ENCODE data around the gene ASB10.

DNA sequence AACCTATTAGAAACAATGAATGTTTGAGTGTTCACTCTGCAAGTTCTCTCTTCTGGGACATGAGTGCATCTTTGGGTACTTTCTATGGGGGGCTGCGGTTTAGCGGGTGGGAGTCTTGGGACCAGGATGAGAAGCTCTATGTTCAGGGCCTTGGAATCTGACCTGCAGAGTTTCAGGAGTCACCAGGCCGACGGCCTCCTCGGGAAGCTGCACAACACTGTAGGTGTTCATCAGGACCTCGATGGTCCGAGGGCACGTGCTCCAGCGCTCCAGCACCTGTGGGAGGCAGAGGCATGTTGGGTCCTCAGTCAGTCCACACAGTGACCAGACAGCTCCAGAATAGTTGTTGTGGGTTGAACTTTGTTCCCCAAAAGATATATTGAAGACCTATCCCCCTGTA, 10.6 kb downstream of the ASB10 start:
- TF ChIP-seq POLR2A (IDR thresholded peaks at IDR 0.05; ENCODE audit: low read depth, low read length) (no peak), POLR2AphosphoS5 (IDR thresholded peaks at IDR 0.05; ENCODE audit: low read depth, low read length) (no peak), SPI1 (IDR thresholded peaks at IDR 0.05; ENCODE audit: low read depth, low read length) (no peak)
